Tibial nerve (tissue), 4 donors: ENCODE results near the gene SLC25A13. TPM values are rescaled to one million over a fixed set of nuclear protein-coding genes. Genes with fewer than 3 reads are reported as not detected.

Experiments used
- DNase-seq, 2 donors: peaks; one replicate each; pipeline ENCODE4 v3.0.0-alpha.2; 2019; ENCODE audit warnings: low spot score in 2 of 2
- H3K27ac ChIP-seq, 4 donors: fragments of 200-600 bp; sonication (generic) in 3 of 4; one replicate each; pipeline ENCODE4 v1.5.1; 2017 to 2019; ENCODE audit warnings: mild to moderate bottlenecking in 1 of 4
- H3K27me3 ChIP-seq, 2 donors: fragments of 200-600 bp; sonication (generic) in 1 of 2; one replicate each; pipeline versions ENCODE4 v1.5.1 to v1.6.0; 2017 to 2019
- H3K36me3 ChIP-seq, 3 donors: fragments of 200-600 bp; sonication (generic); one replicate each; pipeline ENCODE4 v1.5.1; 2018 to 2019
- H3K4me1 ChIP-seq, 4 donors: fragments of 200-600 bp; sonication (generic) in 3 of 4; one replicate each; pipeline ENCODE4 v1.5.1; 2017 to 2019
- H3K4me3 ChIP-seq, 4 donors: fragments of 200-600 bp; sonication (generic) in 3 of 4; one replicate each; pipeline ENCODE4 v1.5.1; 2017 to 2019; ENCODE audit warnings: mild to moderate bottlenecking in 1 of 4, moderate library complexity in 1 of 4
- H3K9me3 ChIP-seq, 4 donors: fragments of 200-600 bp; sonication (generic) in 3 of 4; one replicate each; pipeline ENCODE4 v1.5.1; 2017 to 2019
- EP300 ChIP-seq, 2 donors: sonication (generic); formaldehyde crosslinking; IDR thresholded peaks; one replicate each; pipeline ENCODE4 v1.6.1; 2017; ENCODE audit warnings: antibody characterized with exemption in 2 of 2, mild to moderate bottlenecking in 1 of 2
- POLR2A ChIP-seq, 2 donors: fragments of 450-650 bp; IDR thresholded peaks; one replicate each; pipeline ENCODE4 v1.6.1; 2017; ENCODE audit warnings: antibody characterized with exemption in 2 of 2, mild to moderate bottlenecking in 2 of 2, moderate library complexity in 2 of 2
- WGBS, 2 donors: methylation state at CpG; one replicate each; pipeline ENCODE4 v1.1.5; 2018; 5-methylcytosine and 5-hydroxymethylcytosine counted together
- total RNA-seq, 4 donors: library from RNA; depleted of rRNA; stranded (reverse); fragments of >200 nt; gene quantifications; one replicate each; pipeline ENCODE4 v1.1.0, GENCODE V29; 2016
- TF ChIP-seq, protein P1 (sequence below), 5 experiments: fragments of 200-600 bp in 3 of 5; fragments of 450-650 bp in 2 of 5; sonication (generic) in 3 of 5; IDR thresholded peaks; one replicate each; pipeline ENCODE4 v1.5.1; 2016 to 2019; ENCODE audit warnings: antibody characterized with exemption in 5 of 5, mild to moderate bottlenecking in 3 of 5, moderate library complexity in 2 of 5

SLC25A13 gene
- total RNA-seq, 4 donors from 2014 or later = 22.2 to 42.2 (median 29.6) TPM

DNA sequence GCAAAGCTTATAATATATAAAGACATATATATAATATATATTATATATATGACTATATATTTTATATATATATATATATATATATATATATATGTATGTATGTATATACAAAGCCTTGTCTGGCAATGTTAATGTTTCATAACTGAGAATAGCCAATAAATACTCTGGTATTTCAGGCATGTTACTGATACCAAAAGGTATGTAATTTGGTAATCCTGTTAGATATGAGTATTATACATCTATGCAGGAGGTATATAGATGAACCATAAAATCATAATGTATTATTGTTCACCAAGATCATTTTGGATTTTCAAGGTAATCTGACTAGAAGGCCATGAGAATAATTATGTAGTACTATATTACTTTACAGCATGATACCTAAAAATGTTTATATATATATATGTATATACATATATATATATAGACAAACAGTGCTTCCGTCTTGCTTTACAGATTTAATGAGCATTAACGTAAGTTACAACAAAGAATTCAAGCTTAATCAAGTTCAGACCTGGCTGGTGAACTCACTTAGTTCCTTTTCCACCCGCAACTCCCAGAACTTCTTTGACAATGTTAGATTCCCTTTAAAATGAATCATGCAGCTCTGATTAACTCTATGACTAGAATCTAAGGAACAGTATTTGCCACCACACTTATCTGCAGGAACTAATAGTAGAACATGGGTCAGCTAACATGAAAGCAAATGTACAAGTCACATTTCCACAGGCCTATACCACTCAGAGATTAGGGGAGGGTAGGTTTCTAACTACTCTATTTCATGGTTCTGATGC, 82.7 kb downstream of the SLC25A13 start:
- TF ChIP-seq, protein P1, sequence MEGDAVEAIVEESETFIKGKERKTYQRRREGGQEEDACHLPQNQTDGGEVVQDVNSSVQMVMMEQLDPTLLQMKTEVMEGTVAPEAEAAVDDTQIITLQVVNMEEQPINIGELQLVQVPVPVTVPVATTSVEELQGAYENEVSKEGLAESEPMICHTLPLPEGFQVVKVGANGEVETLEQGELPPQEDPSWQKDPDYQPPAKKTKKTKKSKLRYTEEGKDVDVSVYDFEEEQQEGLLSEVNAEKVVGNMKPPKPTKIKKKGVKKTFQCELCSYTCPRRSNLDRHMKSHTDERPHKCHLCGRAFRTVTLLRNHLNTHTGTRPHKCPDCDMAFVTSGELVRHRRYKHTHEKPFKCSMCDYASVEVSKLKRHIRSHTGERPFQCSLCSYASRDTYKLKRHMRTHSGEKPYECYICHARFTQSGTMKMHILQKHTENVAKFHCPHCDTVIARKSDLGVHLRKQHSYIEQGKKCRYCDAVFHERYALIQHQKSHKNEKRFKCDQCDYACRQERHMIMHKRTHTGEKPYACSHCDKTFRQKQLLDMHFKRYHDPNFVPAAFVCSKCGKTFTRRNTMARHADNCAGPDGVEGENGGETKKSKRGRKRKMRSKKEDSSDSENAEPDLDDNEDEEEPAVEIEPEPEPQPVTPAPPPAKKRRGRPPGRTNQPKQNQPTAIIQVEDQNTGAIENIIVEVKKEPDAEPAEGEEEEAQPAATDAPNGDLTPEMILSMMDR (IDR thresholded peaks at IDR 0.05) = no peak
- TF ChIP-seq EP300 (IDR thresholded peaks at IDR 0.05) = no peak
- WGBS, 2 donors = 96% methylated on average over 3 of the region's 3 CpGs
- Histone ChIP-seq H3K27me3 (no peaks in the 10 kb centered on the region), H3K27ac (no peak overlapping the region), H3K4me1 (peaks cover 0 to 36% (median 12%) of the 10 kb centered on the region in 4 donors), H3K9me3 (no peaks in the 10 kb centered on the region), H3K4me3 (no peak overlapping the region), H3K36me3 (no peaks in the 10 kb centered on the region)
- DNase-seq = no peak

DNA sequence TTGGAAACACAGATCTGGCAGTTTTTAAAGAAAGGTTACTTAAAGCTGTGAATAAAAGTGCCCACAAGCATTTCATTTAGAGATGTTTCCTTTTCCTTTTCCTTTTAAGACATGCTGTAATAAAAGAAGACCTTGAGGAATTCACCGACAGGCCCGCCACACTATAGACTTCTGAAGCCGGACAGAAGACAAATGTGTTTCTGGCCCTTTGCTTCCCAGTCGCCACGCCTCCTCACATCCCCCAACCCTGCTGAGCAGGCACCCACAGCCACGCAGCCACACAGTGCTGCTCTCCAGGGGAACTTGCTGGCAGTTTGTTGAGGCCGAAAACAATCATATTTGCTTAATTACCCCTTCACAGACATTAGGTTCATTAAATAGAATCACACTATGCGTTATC, 83.4 kb downstream of the SLC25A13 start:
- peaks cover 0 to 36% (median 12%) of the 10 kb centered on the region in 4 donors for H3K4me1 ChIP-seq
- DNase-seq = no peak
- no peak overlapping the region for H3K27ac ChIP-seq
- no peaks in the 10 kb centered on the region for H3K36me3 ChIP-seq
- TF ChIP-seq, protein P1 (IDR thresholded peaks at IDR 0.05) = no peak
- TF ChIP-seq POLR2A (IDR thresholded peaks at IDR 0.05) (no peak), EP300 (IDR thresholded peaks at IDR 0.05) (no peak)
- H3K9me3 ChIP-seq = no peaks in the 10 kb centered on the region
- no peaks in the 10 kb centered on the region for H3K27me3 ChIP-seq
- H3K4me3 ChIP-seq = no peak overlapping the region
- WGBS, 2 donors = 52 to 53% methylated on average over 8 of the region's 8 CpGs

DNA sequence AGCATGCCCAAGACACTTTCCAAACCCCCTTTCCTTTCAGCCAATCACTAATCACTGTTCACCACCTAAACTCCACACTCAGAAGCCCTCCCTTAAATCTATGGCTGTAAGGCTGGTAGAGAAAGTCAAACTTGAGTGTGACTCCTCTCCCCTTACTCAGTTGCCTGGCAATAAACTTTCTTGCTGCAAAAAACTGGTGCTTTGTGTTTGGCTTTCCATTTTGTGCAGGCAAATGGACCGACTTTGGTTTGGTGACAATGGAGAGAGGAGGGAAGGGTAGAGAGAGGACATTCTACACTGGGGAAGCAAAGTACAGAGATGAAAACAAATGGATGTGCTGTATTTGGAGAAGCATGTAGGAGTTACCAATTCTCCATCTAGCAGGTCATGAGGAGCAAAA, 84.9 kb downstream of the SLC25A13 start:
- Histone ChIP-seq H3K36me3 (no peaks in the 10 kb centered on the region), H3K9me3 (no peaks in the 10 kb centered on the region), H3K27ac (peak overlapping the region in 2 of 4 donors; percentile 20 to 34), H3K4me1 (peaks cover 0 to 36% (median 12%) of the 10 kb centered on the region in 4 donors), H3K4me3 (no peak overlapping the region), H3K27me3 (no peaks in the 10 kb centered on the region)
- no peak for DNase-seq
- no peak for TF ChIP-seq POLR2A (IDR thresholded peaks at IDR 0.05)
- WGBS, 2 donors = 95 to 97% methylated on average over 1 of the region's 1 CpG

DNA sequence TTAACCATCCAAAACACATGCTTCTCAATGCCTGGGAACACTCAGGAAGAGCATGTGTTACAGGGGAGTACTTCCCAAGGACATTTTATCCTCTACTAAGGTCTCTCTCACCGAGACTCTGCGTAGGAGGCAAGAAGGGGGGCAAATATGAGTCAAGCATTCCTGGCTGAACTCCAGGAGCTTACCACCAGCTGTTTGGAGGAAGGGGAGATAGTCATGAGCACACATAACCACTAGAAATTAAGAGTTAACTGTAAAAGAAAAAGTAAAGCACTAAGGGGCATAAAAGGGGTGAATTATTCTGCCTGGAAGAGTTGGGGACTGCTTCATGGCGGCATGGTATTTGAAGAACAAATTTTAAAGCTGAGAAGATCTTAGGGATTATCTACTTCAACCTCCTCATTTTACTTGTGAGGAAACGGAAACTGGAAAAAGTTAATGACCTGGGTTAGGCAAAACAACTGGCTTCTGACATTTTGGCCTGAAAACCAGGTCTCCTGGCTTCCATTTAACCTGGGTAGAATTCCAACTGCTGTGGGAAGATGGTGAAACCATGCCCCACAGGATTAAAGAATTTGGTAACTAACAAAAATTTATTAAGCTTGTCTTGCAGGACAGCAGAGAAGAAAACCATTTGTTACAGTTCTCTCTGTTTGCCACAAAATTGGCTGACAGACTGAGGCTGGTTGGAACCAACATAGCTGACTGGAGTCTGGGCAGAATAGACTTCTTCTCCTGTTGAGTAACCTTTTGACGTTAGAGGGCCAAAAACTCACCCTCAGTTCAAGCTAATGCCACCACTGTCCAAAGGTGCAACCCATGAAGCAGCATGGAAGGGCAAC, 85.5 kb downstream of the SLC25A13 start:
- H3K27ac ChIP-seq = peak overlapping the region in 3 of 4 donors; percentile 32 to 35 (median 34)
- no peaks in the 10 kb centered on the region for H3K9me3 ChIP-seq
- peaks cover 0 to 32% (median 12%) of the 10 kb centered on the region in 4 donors for H3K4me1 ChIP-seq
- H3K4me3 ChIP-seq = no peak overlapping the region
- H3K36me3 ChIP-seq = no peaks in the 10 kb centered on the region
- WGBS, 2 donors = 29 to 34% methylated on average over 5 of the region's 5 CpGs
- no peaks in the 10 kb centered on the region for H3K27me3 ChIP-seq
- no peak for TF ChIP-seq POLR2A (IDR thresholded peaks at IDR 0.05)
- peak in 1 of 2 donors; percentile 71 for TF ChIP-seq EP300 (IDR thresholded peaks at IDR 0.05)
- peak in 1 of 2 donors; percentile 52 for DNase-seq

DNA sequence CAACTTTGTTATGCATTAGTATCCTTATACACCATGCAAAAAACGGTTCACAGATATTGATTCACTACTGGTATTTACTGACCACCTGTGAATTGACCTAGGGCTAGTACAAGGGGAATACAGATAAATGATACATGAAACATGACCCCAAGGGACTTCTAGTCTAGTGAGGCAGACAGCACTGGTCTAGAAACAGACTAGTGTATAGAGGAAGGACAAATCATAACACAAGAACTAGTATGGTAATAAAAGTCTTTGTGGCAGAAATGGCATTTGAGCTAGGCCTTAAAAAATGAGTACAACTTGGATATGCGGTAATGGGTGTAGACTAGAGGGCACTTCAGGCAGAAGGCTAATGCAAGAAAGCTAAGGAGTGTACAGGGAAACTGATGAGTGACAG, 86.6 kb downstream of the SLC25A13 start:
- TF ChIP-seq POLR2A (IDR thresholded peaks at IDR 0.05) (no peak), EP300 (IDR thresholded peaks at IDR 0.05) (no peak)
- TF ChIP-seq, protein P1 (IDR thresholded peaks at IDR 0.05) = no peak
- Histone ChIP-seq H3K4me1 (peaks cover 0 to 32% (median 12%) of the 10 kb centered on the region in 4 donors), H3K4me3 (no peak overlapping the region), H3K27me3 (no peaks in the 10 kb centered on the region), H3K36me3 (no peaks in the 10 kb centered on the region), H3K9me3 (no peaks in the 10 kb centered on the region), H3K27ac (peak overlapping the region in 2 of 4 donors; percentile 32 to 35)
- 52 to 62% methylated on average over 2 of the region's 2 CpGs for WGBS, 2 donors
- DNase-seq = no peak
